ENCODE results near the gene MCTP2.
"Not testable (repeated sequence)": the region's sequence is repeated elsewhere in the genome, so short reads cannot be mapped to it uniquely, and the experiment has no call there.

MCTP2 gene

GRCh38 chr15:94235041-94235440 is 3.7 kb downstream of the MCTP2 start:
- DNase-seq (ENCODE audit: low spot score) = no peak

GRCh38 chr15:94235646-94236045 is 4.3 kb downstream of the MCTP2 start:
- no peak for DNase-seq (ENCODE audit: low spot score)

GRCh38 chr15:94236608-94237007 is 5.2 kb downstream of the MCTP2 start:
- peak; percentile 23 for DNase-seq (ENCODE audit: low spot score)

GRCh38 chr15:94237903-94238302 is 6.5 kb downstream of the MCTP2 start:
- no peak for DNase-seq (ENCODE audit: low spot score)

- DNase-seq (ENCODE audit: low spot score) = no peak
Measured at GRCh38 chr15:94238539-94239118, 7.3 kb downstream of the MCTP2 start.

- DNase-seq (ENCODE audit: low spot score) = peak; percentile 34
Measured at GRCh38 chr15:94239474-94239873, 8.1 kb downstream of the MCTP2 start.

- no peak for DNase-seq (ENCODE audit: low spot score)
Measured at GRCh38 chr15:94240480-94240879, 9.1 kb downstream of the MCTP2 start.

GRCh38 chr15:94242257-94242656 is 10.9 kb downstream of the MCTP2 start:
- no peak for DNase-seq (ENCODE audit: low spot score)

GRCh38 chr15:94243003-94243402 is 11.6 kb downstream of the MCTP2 start:
- DNase-seq (ENCODE audit: low spot score) = not testable (repeated sequence)

GRCh38 chr15:94243418-94243817 is 12.1 kb downstream of the MCTP2 start:
- DNase-seq (ENCODE audit: low spot score) = no peak

GRCh38 chr15:94246016-94246415 is 14.7 kb downstream of the MCTP2 start:
- peak; percentile 20 for DNase-seq (ENCODE audit: low spot score)

- no peak for DNase-seq (ENCODE audit: low spot score)
Measured at GRCh38 chr15:94247789-94248638, 16.7 kb downstream of the MCTP2 start.

- DNase-seq (ENCODE audit: low spot score) = no peak
Measured at GRCh38 chr15:94250801-94251200, 19.4 kb downstream of the MCTP2 start.

GRCh38 chr15:94252223-94252766 is 20.9 kb downstream of the MCTP2 start:
- DNase-seq (ENCODE audit: low spot score) = no peak

GRCh38 chr15:94252906-94253491 is 21.6 kb downstream of the MCTP2 start:
- no peak for DNase-seq (ENCODE audit: low spot score)

- DNase-seq (ENCODE audit: low spot score) = no peak
Measured at GRCh38 chr15:94253742-94254141, 22.4 kb downstream of the MCTP2 start.

GRCh38 chr15:94255540-94255939 is 24.2 kb downstream of the MCTP2 start:
- no peak for DNase-seq (ENCODE audit: low spot score)

GRCh38 chr15:94256511-94256910 is 25.1 kb downstream of the MCTP2 start:
- no peak for DNase-seq (ENCODE audit: low spot score)

GRCh38 chr15:94257776-94258175 is 26.4 kb downstream of the MCTP2 start:
- not testable (repeated sequence) for DNase-seq (ENCODE audit: low spot score)

- no peak for DNase-seq (ENCODE audit: low spot score)
Measured at GRCh38 chr15:94258246-94258645, 26.9 kb downstream of the MCTP2 start.

GRCh38 chr15:94259121-94259751 is 27.9 kb downstream of the MCTP2 start:
- no peak for DNase-seq (ENCODE audit: low spot score)

GRCh38 chr15:94259863-94260262 is 28.5 kb downstream of the MCTP2 start:
- DNase-seq (ENCODE audit: low spot score) = no peak
